Measurements from ENCODE around the gene NFIX.
A peak's percentile ranks its signal among the peaks of the same experiment; 100 is the strongest.

- TF ChIP-seq POLR2A (IDR thresholded peaks at IDR 0.05), result peak; percentile 37 to 63
- no peak for TF ChIP-seq CTCF (IDR thresholded peaks at IDR 0.05)
Observed at GRCh38 chr19:12956446-12957388, 38.6 kb upstream of the NFIX start, which contains the start of gene GADD45GIP1.
